AG09309 (cell line): ENCODE results near the gene TBX2.

Experiments used
- DNase-seq: peaks from one replicate; pipeline ENCODE4 v3.0.0-alpha.2; 2010; ENCODE audit warnings: low read depth
- H3K4me3 ChIP-seq: 2 replicates; pipeline ENCODE4 v1.5.1; 2011; ENCODE audit warnings: mild to moderate bottlenecking, low read depth, low read length, moderate library complexity; ENCODE audit not compliant: control insufficient read depth
- TF ChIP-seq, protein P1 (sequence below): IDR thresholded peaks from 2 replicates; pipeline ENCODE4 v1.5.1; 2011; ENCODE audit warnings: mild to moderate bottlenecking, low read depth, low read length, inconsistent platforms; ENCODE audit not compliant: insufficient read depth, control insufficient read depth; ENCODE audit errors: missing control alignments

Gene TBX2

GRCh38 chr17:61403801-61404662 is 4.4 kb downstream of the TBX2 start:
- TF ChIP-seq, protein P1, sequence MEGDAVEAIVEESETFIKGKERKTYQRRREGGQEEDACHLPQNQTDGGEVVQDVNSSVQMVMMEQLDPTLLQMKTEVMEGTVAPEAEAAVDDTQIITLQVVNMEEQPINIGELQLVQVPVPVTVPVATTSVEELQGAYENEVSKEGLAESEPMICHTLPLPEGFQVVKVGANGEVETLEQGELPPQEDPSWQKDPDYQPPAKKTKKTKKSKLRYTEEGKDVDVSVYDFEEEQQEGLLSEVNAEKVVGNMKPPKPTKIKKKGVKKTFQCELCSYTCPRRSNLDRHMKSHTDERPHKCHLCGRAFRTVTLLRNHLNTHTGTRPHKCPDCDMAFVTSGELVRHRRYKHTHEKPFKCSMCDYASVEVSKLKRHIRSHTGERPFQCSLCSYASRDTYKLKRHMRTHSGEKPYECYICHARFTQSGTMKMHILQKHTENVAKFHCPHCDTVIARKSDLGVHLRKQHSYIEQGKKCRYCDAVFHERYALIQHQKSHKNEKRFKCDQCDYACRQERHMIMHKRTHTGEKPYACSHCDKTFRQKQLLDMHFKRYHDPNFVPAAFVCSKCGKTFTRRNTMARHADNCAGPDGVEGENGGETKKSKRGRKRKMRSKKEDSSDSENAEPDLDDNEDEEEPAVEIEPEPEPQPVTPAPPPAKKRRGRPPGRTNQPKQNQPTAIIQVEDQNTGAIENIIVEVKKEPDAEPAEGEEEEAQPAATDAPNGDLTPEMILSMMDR: no peak
- H3K4me3 ChIP-seq: no peak overlapping the region
- no peak for DNase-seq

- H3K4me3 ChIP-seq: no peak overlapping the region
- DNase-seq: no peak
- TF ChIP-seq, protein P1: no peak
These were observed 4.9 kb downstream of the TBX2 start for GRCh38 chr17:61404663-61404912.

DNA sequence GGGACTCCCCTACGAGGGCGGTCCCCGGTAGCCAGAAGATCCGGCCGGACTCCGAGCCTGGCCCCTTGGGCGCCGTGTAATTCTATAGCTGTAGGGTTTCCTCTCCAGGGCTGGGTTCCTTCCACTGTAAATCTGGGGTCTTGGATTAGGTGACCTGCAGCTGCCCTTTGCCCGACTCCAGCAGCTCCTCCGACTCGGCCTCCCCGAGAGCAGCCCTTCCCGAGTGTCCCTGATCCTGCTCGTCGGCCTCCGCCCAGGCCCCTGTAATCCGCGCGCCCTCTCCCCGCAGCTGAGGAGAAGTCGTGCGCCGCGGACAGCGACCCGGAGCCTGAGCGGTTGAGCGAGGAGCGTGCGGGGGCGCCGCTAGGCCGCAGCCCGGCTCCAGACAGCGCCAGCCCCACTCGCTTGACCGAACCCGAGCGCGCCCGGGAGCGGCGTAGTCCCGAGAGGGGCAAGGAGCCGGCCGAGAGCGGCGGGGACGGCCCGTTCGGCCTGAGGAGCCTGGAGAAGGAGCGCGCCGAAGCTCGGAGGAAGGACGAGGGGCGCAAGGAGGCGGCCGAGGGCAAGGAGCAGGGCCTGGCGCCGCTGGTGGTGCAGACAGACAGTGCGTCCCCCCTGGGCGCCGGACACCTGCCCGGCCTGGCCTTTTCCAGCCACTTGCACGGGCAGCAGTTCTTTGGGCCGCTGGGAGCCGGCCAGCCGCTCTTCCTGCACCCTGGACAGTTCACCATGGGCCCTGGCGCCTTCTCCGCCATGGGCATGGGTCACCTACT is 5.5 kb downstream of the TBX2 start:
- no peak for DNase-seq
- TF ChIP-seq, protein P1: no peak
- H3K4me3 ChIP-seq: no peak overlapping the region

GRCh38 chr17:61405686-61406536 is 6.3 kb downstream of the TBX2 start:
- no peak for DNase-seq
- H3K4me3 ChIP-seq: no peak overlapping the region
- TF ChIP-seq, protein P1: no peak

- no peak for DNase-seq
- TF ChIP-seq, protein P1: no peak
- no peak overlapping the region for H3K4me3 ChIP-seq
These were observed 6.8 kb downstream of the TBX2 start for GRCh38 chr17:61406537-61406845.
